GM12873 (cell line): ENCODE data around the gene BNC2.

Experiments
- TF ChIP-seq, protein P1 (sequence below): IDR thresholded peaks from 2 replicates; pipeline ENCODE4 v1.5.1; 2012; ENCODE audit warnings: low read depth, mild to moderate bottlenecking, moderate library complexity, low read length, control low read depth; ENCODE audit not compliant: insufficient read depth; ENCODE audit errors: missing control alignments

Gene BNC2

DNA sequence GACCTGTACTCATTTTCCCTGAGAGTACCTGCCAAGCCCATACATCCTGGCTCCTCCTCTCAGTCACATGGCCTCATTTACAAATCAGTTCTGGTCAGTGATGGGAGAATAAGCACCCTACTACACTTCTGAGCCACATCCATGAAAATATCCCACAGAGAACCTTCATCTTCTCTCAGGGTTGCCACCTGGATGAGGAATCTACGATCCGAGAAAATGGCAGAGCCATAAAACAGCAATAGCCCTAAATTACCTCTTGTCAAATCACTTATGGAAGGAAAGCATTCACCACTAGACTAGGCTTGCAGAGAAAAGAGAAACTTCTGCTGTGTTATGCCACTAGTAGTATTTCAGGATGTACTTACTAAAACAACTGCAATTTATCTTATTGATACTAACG is 324.8 kb downstream of the BNC2 start:
- TF ChIP-seq, protein P1, sequence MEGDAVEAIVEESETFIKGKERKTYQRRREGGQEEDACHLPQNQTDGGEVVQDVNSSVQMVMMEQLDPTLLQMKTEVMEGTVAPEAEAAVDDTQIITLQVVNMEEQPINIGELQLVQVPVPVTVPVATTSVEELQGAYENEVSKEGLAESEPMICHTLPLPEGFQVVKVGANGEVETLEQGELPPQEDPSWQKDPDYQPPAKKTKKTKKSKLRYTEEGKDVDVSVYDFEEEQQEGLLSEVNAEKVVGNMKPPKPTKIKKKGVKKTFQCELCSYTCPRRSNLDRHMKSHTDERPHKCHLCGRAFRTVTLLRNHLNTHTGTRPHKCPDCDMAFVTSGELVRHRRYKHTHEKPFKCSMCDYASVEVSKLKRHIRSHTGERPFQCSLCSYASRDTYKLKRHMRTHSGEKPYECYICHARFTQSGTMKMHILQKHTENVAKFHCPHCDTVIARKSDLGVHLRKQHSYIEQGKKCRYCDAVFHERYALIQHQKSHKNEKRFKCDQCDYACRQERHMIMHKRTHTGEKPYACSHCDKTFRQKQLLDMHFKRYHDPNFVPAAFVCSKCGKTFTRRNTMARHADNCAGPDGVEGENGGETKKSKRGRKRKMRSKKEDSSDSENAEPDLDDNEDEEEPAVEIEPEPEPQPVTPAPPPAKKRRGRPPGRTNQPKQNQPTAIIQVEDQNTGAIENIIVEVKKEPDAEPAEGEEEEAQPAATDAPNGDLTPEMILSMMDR: no peak

DNA sequence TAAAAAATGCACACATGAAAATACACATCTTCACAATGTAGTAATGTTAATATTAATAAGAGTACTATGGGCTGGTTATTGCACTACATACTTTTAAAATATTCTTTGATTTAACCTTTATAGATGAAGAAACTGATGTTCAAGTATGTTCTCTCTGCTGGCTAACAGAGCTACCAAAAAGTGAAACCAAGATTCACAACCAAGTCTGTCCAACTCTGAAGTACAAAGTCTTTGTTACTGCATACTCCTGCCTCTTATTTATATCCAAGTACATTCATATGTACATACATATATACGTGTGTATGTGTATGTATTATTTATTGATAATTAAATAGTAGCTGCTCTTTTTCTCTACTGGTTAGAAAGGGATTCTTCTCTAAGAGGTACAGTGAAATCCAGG is 325.6 kb downstream of the BNC2 start:
- TF ChIP-seq, protein P1: no peak

DNA sequence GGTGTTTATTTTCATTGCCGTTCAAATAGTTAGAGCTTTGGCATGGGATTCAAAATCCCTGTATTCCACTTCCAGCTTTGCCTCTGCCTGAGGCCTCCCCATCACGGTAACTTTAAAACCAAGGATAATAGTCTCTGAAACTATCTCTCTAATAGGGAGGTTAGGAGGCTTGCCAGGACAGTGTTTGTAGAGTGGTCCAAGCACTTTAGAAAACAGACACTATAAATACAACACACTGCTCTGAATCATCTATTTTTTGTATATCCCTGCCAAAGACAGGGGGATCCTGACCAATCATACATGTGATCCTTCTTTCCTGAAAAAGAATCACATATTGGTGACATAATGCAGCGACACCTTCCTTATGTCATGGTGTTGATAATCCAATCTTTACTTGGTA is 326.8 kb downstream of the BNC2 start:
- TF ChIP-seq, protein P1: no peak

DNA sequence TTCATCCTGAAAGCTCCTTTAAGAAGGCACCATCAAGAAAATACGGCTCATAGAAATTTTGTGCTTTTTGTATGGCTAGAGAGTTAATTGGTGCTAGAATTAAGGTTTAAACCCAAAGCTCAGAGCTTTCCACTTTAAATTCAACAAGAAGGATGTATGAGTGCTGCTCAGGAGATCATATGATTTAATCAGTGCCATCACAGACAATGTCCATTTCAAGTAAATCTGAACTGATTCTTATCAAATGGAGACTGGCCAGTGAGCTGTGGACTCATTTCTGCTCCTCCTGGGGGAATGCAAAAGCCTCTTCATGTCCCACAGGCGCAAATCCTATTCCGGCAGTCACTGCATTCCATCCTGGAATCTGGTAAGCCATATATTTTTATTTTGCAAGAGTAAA is 327.2 kb downstream of the BNC2 start:
- TF ChIP-seq, protein P1: no peak

DNA sequence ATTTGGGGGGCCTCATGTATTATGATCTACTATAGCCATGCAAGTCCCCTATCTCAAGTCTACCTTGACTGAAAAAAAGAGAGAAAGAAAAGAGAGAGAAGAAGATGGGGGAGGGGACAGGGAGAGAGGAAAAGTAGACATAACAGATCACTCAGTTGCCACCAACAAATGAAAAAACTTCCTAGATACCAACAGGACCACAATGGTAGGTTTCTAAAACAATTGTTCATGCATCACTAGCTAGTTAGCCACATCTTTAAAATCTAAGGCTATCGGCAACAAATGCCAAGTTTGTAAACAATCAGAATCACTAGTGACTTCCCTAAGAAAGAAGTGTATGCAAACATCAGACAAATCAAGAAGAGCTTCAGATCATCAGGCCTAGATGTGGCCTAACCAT is 328.2 kb downstream of the BNC2 start:
- TF ChIP-seq, protein P1: no peak

DNA sequence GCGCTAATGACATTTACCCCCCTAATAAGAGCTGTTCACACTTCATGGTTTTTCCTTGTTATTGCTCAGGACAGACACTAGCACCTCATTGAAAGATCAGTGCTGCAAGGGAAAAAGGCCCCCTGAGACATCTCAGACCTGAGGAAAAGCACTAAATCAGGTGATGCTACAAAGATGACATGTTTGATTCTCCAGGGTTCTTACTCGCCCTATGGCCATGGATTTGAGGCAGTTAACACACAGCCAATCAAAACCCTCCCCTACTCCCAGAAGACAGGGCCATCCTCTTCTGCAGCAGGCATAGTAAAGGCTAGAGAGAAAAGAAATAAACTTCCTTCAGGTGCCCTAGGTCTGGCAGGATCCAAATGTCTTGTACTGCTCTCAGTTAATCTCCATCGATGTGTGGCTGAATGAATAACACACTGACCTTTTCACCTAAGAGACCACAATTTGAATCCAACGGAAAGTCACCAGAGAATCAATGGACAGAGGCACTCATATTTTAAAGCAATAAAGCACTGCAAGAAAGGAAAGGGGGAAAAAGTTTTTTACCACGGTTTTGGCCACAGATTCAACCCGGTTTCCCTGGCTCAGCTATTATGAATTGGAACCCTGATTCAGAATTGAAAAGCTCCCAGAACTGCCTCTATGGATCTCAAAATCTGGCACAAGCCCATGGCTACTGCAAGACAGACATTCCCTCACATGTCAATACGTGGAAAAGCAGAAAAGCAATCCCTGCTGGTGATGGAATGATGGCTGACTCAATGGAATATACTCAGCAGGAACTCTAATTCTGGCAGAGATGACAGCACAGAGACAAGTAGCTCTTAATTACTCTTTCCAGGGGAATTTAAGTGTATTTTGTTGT is 329.5 kb downstream of the BNC2 start:
- TF ChIP-seq, protein P1: no peak

DNA sequence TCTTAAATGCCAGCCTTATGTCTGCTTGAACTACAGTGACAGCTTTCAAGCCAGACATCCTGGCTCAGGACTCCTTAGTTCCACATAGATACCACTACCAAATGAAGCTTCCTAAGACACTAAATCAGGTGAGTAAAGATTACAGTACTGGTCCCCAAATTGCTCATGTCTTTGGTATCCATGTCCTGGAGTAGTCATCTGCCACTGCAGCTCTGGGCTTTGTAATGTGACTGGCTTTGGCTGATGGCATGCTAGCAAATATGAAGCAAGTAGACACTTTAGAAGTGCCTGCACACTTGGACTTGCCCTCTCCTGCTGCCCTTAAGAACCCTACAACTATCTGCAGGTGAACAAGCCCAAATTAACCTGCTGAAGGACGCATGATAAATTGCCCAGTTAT is 334.9 kb downstream of the BNC2 start:
- TF ChIP-seq, protein P1: no peak
